H1 (cell line): ENCODE data around the gene ZNF469. TPM values are rescaled to one million over a fixed set of nuclear protein-coding genes. Genes with fewer than 3 reads are reported as not detected.

Experiments used
- polyA plus RNA-seq, 7 experiments: library from polyadenylated mRNA; depleted of rRNA in 3 of 7; stranded (reverse) in 5 of 7; unstranded in 2 of 7; fragments of >200 nt in 5 of 7; fragments of 200-250 nt in 2 of 7; gene quantifications; 1 replicate in 5 of 7; 2 replicates in 1 of 7; 4 replicates in 1 of 7; pipeline versions ENCODE4 v1.2.1 to v1.2.3, GENCODE V29; 2011 to 2013; ENCODE audit warnings: missing spikeins in 2 of 7, mixed read lengths in 2 of 7
- total RNA-seq: library from RNA; stranded (reverse); fragmentation: NEBNext Ultra II Directional; extraction: Animal tissue kit (Norgen Biotek cat#: 25700); gene quantifications from 2 replicates; pipeline ENCODE4 v1.2.1, GENCODE V29; 2021

Gene ZNF469
- total and polyA plus RNA-seq, 2 of the 8 experiments (the other 6 are each of a cell fraction or from before 2014, with no cell fraction given) = 0.30 to 1.8 TPM

Other genes with a start within 250 kb of the ZNF469 start
- gene ZFPM1, start 70.3 kb downstream of the ZNF469 start, total RNA-seq = 3.4 and 4.8 TPM in 2 replicates
- gene ZFPM1, start 70.3 kb downstream of the ZNF469 start, polyA plus RNA-seq (2011; rRNA removed) = 0.74 and 1.4 TPM in 2 replicates
- gene ZC3H18, start 187.4 kb downstream of the ZNF469 start, total RNA-seq = 70.3 and 73.2 TPM in 2 replicates
- gene ZC3H18, start 187.4 kb downstream of the ZNF469 start, polyA plus RNA-seq (2011; rRNA removed) = 12.1 and 19.2 TPM in 2 replicates